Measurements from ENCODE around the gene WDR27. TPM values are rescaled to one million over a fixed set of nuclear protein-coding genes. Genes with fewer than 3 reads are reported as not detected.

The WDR27 gene
- polyA plus RNA-seq, 2 of the 4 experiments (the other 2 are of a cell fraction): 18.9 to 36.1 TPM

DNA sequence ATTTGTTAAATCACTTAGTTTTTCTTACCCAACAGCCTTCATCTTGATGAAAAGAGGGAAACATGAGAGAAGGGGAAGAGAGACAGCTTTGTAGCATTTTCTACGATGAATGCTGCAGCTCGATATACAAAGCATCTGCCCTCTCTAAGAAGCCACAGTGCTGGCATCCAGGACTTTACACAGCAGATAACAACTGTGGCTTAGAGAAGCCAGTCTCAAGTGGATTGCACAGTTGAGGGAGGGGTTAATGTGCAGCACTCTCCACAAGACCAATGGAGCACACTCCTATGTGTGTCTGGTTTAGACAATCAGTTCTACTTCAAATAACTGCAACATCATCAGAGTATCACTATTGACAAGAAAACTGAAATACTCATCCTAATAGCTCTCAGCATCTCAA is 5.9 kb upstream of the WDR27 start:
- DNase-seq (ENCODE audit: low read depth in 1 of 2, low spot score in 1 of 2) (no peak), ATAC-seq (no peak), FAIRE-seq (no peak)
- H3K4me2 ChIP-seq: no peak overlapping the region
- H3K9me3 ChIP-seq: no peaks in the 10 kb centered on the region
- POLR2A ChIA-PET: no interaction called here
- no peak overlapping the region for H3K4me3 ChIP-seq
- CTCF ChIA-PET: interaction anchor here (1.3 kb wide), 1 partner anchor 10 kb away, joined by 3 read pairs; no protein-coding TSS in a partner anchor
- no peak for TF ChIP-seq RFX5 (IDR thresholded peaks at IDR 0.05)
- no peak for TF ChIP-seq ZC3H11A (IDR thresholded peaks at IDR 0.05)
- TF ChIP-seq, protein P1, sequence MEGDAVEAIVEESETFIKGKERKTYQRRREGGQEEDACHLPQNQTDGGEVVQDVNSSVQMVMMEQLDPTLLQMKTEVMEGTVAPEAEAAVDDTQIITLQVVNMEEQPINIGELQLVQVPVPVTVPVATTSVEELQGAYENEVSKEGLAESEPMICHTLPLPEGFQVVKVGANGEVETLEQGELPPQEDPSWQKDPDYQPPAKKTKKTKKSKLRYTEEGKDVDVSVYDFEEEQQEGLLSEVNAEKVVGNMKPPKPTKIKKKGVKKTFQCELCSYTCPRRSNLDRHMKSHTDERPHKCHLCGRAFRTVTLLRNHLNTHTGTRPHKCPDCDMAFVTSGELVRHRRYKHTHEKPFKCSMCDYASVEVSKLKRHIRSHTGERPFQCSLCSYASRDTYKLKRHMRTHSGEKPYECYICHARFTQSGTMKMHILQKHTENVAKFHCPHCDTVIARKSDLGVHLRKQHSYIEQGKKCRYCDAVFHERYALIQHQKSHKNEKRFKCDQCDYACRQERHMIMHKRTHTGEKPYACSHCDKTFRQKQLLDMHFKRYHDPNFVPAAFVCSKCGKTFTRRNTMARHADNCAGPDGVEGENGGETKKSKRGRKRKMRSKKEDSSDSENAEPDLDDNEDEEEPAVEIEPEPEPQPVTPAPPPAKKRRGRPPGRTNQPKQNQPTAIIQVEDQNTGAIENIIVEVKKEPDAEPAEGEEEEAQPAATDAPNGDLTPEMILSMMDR (IDR thresholded peaks at IDR 0.05): no peak
- TF ChIP-seq, protein P2, sequence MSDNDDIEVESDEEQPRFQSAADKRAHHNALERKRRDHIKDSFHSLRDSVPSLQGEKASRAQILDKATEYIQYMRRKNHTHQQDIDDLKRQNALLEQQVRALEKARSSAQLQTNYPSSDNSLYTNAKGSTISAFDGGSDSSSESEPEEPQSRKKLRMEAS (IDR thresholded peaks at IDR 0.05): no peak
- TF ChIP-seq TFCP2L1 (CRISPR knock-in tag; IDR thresholded peaks at IDR 0.05): no peak
- TF ChIP-seq, protein P3, sequence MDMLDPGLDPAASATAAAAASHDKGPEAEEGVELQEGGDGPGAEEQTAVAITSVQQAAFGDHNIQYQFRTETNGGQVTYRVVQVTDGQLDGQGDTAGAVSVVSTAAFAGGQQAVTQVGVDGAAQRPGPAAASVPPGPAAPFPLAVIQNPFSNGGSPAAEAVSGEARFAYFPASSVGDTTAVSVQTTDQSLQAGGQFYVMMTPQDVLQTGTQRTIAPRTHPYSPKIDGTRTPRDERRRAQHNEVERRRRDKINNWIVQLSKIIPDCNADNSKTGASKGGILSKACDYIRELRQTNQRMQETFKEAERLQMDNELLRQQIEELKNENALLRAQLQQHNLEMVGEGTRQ (IDR thresholded peaks at IDR 0.05): no peak
- TF ChIP-seq, protein P4, sequence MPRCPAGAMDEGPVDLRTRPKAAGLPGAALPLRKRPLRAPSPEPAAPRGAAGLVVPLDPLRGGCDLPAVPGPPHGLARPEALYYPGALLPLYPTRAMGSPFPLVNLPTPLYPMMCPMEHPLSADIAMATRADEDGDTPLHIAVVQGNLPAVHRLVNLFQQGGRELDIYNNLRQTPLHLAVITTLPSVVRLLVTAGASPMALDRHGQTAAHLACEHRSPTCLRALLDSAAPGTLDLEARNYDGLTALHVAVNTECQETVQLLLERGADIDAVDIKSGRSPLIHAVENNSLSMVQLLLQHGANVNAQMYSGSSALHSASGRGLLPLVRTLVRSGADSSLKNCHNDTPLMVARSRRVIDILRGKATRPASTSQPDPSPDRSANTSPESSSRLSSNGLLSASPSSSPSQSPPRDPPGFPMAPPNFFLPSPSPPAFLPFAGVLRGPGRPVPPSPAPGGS (IDR thresholded peaks at IDR 0.05): no peak
- no peak for TF ChIP-seq EHF (CRISPR knock-in tag; IDR thresholded peaks at IDR 0.05)
- H3K27ac ChIP-seq: no peak overlapping the region
- 90% methylated on average over 2 of the region's 2 CpGs for WGBS (ENCODE audit: missing lambda C conversion rate)
- peaks cover 24% of the 10 kb centered on the region for H3K4me1 ChIP-seq

DNA sequence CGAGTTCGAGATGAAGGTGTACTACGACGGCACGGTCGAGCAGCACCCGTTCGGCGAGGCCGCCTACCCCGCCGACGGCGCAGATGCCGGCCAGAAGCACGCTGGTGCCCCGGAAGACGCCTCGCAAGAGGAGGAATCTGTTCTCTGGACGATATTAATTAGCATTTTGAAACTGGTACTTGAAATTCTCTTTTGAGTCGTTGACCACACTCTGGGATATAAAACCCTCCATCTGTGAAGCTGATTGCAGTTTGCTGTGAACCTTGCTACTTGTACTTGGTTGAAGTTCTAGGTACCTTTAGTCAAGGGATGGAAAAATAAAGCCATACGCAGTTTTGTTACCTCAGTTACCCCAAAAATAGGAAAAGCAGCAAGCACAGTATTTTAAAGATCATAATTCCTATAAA is 1.0 kb upstream of the WDR27 start:
- 17% methylated on average over 2 of the region's 22 CpGs for WGBS (ENCODE audit: missing lambda C conversion rate)
- ATAC-seq: no peak
- CTCF ChIA-PET: interaction anchor here (0.8 to 1.4 kb wide), 2 partner anchors 8 to 25 kb away, joined by 3 read pairs; no protein-coding TSS in a partner anchor
- H3K4me1 ChIP-seq: peaks cover 31% of the 10 kb centered on the region
- peak overlapping the region; percentile 67 for H3K4me3 ChIP-seq
- H3K9me3 ChIP-seq: no peaks in the 10 kb centered on the region
- peak overlapping the region; percentile 94 for H3K4me2 ChIP-seq
- TF ChIP-seq FOXS1 (CRISPR knock-in tag; IDR thresholded peaks at IDR 0.05): no peak
- TF ChIP-seq BHLHE40 (IDR thresholded peaks at IDR 0.05; ENCODE audit: low read depth, low read length): no peak
- TF ChIP-seq, protein P3 (IDR thresholded peaks at IDR 0.05): no peak
- TF ChIP-seq NPAS2 (CRISPR knock-in tag; IDR thresholded peaks at IDR 0.05; ENCODE audit: borderline replicate concordance): no peak
- no peak for TF ChIP-seq ZSCAN20 (CRISPR knock-in tag; IDR thresholded peaks at IDR 0.05)
- no peak for TF ChIP-seq EHF (CRISPR knock-in tag; IDR thresholded peaks at IDR 0.05)
- TF ChIP-seq, protein P1 (IDR thresholded peaks at IDR 0.05): no peak
- no peak for TF ChIP-seq KDM1A (IDR thresholded peaks at IDR 0.05; ENCODE audit: low read depth)
- no peak for TF ChIP-seq POLR2AphosphoS2 (conservative IDR thresholded peaks at IDR 0.05; ENCODE audit: low read length)
- TF ChIP-seq TFCP2L1 (CRISPR knock-in tag; IDR thresholded peaks at IDR 0.05): no peak
- TF ChIP-seq JUNB (IDR thresholded peaks at IDR 0.05): no peak
- no peak for TF ChIP-seq CEBPB (IDR thresholded peaks at IDR 0.05)
- TF ChIP-seq MAFK (IDR thresholded peaks at IDR 0.05; ENCODE audit: partially characterized antibody): no peak
- TF ChIP-seq, protein P5, sequence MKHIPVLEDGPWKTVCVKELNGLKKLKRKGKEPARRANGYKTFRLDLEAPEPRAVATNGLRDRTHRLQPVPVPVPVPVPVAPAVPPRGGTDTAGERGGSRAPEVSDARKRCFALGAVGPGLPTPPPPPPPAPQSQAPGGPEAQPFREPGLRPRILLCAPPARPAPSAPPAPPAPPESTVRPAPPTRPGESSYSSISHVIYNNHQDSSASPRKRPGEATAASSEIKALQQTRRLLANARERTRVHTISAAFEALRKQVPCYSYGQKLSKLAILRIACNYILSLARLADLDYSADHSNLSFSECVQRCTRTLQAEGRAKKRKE (CRISPR knock-in tag; IDR thresholded peaks at IDR 0.05; ENCODE audit: low read depth): no peak
- TF ChIP-seq FOSL2 (IDR thresholded peaks at IDR 0.05): no peak
- no peak for TF ChIP-seq FOSL2 (CRISPR knock-in tag; IDR thresholded peaks at IDR 0.05)
- no peak for TF ChIP-seq CHD2 (IDR thresholded peaks at IDR 0.05; ENCODE audit: low read length, partially characterized antibody)
- TF ChIP-seq, protein P2 (IDR thresholded peaks at IDR 0.05): no peak
- POLR2A ChIA-PET: interaction anchor here (0.5 to 2.1 kb wide), 7 partner anchors 9 to 746 kb away, joined by 3 to 13 read pairs (median 3); partner anchors contain the start of genes DYNLT2 and ERMARD
- H3K27ac ChIP-seq: peak overlapping the region; percentile 90 to 100
- no peak for FAIRE-seq
- DNase-seq (ENCODE audit: low read depth in 1 of 2, low spot score in 1 of 2): no peak
